HG03575 (cell line): Measurements from ENCODE around the gene WDR45B.

ENCODE experiments used
- ATAC-seq: cut with Tn5 transposase; IDR thresholded peaks from one replicate; pipeline ENCODE4 v1.9.1; 2021; ENCODE audit not compliant: unreplicated experiment, insufficient number of reproducible peaks, low FRiP score; ENCODE audit errors: extremely low read depth

The WDR45B gene

GRCh38 chr17:82639628-82640027 is 8.6 kb downstream of the WDR45B start:
- no peak for ATAC-seq

GRCh38 chr17:82638183-82638773 is 10.0 kb downstream of the WDR45B start:
- no peak for ATAC-seq

- no peak for ATAC-seq
Observed at GRCh38 chr17:82636626-82637598, 11.3 kb downstream of the WDR45B start.

GRCh38 chr17:82633343-82633742 is 14.9 kb downstream of the WDR45B start:
- no peak for ATAC-seq

- ATAC-seq, result no peak
Observed at GRCh38 chr17:82632451-82632850, 15.8 kb downstream of the WDR45B start.

GRCh38 chr17:82631544-82631943 is 16.7 kb downstream of the WDR45B start:
- ATAC-seq, result no peak

- no peak for ATAC-seq
Observed at GRCh38 chr17:82630212-82630611, 18.0 kb downstream of the WDR45B start.

- no peak for ATAC-seq
Observed at GRCh38 chr17:82629748-82630147, 18.5 kb downstream of the WDR45B start.

- no peak for ATAC-seq
Observed at GRCh38 chr17:82627405-82627804, 20.8 kb downstream of the WDR45B start.

GRCh38 chr17:82623707-82624106 is 24.5 kb downstream of the WDR45B start:
- ATAC-seq, result no peak

- no peak for ATAC-seq
Observed at GRCh38 chr17:82619641-82620040, 28.6 kb downstream of the WDR45B start.

GRCh38 chr17:82619211-82619610 is 29.0 kb downstream of the WDR45B start:
- no peak for ATAC-seq

- ATAC-seq, result no peak
Observed at GRCh38 chr17:82616021-82616711, 32.1 kb downstream of the WDR45B start.

- ATAC-seq, result no peak
Observed at GRCh38 chr17:82615084-82616020, 32.9 kb downstream of the WDR45B start.

- ATAC-seq, result no peak
Observed at GRCh38 chr17:82614095-82614631, 34.1 kb downstream of the WDR45B start.

GRCh38 chr17:82613283-82614094 is 34.8 kb downstream of the WDR45B start:
- ATAC-seq, result no peak

GRCh38 chr17:82611140-82612058 is 36.8 kb downstream of the WDR45B start:
- ATAC-seq, result no peak
